H1 (cell line): ENCODE measurements around the gene ISL2. TPM values are rescaled to one million over a fixed set of nuclear protein-coding genes. Genes with fewer than 3 reads are reported as not detected.

Experiments used
- CTCF ChIA-PET: fragments of 300-600 bp; sonication (Branson Sonifier 250); formaldehyde crosslinking; loops from one replicate; lab custom pipeline; 2021; ENCODE audit not compliant: partially characterized antibody; lab: Charles Lee
- POLR2A ChIA-PET: fragments of 300-600 bp; sonication (Branson Sonifier 250); formaldehyde crosslinking; loops from one replicate; lab custom pipeline; 2021; ENCODE audit warnings: inconsistent platforms; ENCODE audit not compliant: partially characterized antibody; lab: Charles Lee
- DNase-seq, 2 experiments: peaks; one replicate each; pipeline versions ENCODE4 v3.0.0 to v3.0.0-alpha.2; 2010 to 2022; ENCODE audit warnings: low spot score in 2 of 2, low read depth in 1 of 2, mixed read lengths in 1 of 2
- FAIRE-seq: peaks from 2 replicates; lab custom pipeline; 2011; peaks lifted over from hg19 to GRCh38; lab: Jason Lieb, UNC
- H2AFZ ChIP-seq: 2 replicates; pipeline ENCODE4 v1.8.1; 2012; ENCODE audit warnings: low read length, inconsistent platforms
- H2AK5ac ChIP-seq: 2 replicates; pipeline ENCODE4 v1.6.1; 2013; ENCODE audit warnings: low read depth, low read length
- H2BK120ac ChIP-seq: replicated peaks from 2 replicates; pipeline ENCODE3; 2013; ENCODE audit warnings: low read depth, low read length, inconsistent platforms
- H2BK12ac ChIP-seq: 2 replicates; pipeline ENCODE4 v1.6.1; 2013; ENCODE audit warnings: low read depth, low read length
- H2BK15ac ChIP-seq: 2 replicates; pipeline ENCODE4 v1.6.1; 2013; ENCODE audit warnings: low read length
- H2BK20ac ChIP-seq: 2 replicates; pipeline ENCODE4 v1.6.1; 2013; ENCODE audit warnings: low read length
- H2BK5ac ChIP-seq: 2 replicates; pipeline ENCODE4 v1.6.1; 2013; ENCODE audit warnings: low read depth, low read length
- H3K14ac ChIP-seq: 2 replicates; pipeline ENCODE4 v1.6.1; 2013; ENCODE audit warnings: inconsistent platforms; ENCODE audit not compliant: insufficient read length
- H3K18ac ChIP-seq: 2 replicates; pipeline ENCODE4 v1.6.1; 2013; ENCODE audit warnings: low read length; ENCODE audit errors: extremely low read depth
- H3K23ac ChIP-seq: 2 replicates; pipeline ENCODE4 v1.6.1; 2013; ENCODE audit warnings: inconsistent platforms; ENCODE audit not compliant: insufficient read length
- H3K23me2 ChIP-seq: 2 replicates; pipeline ENCODE4 v1.6.1; 2013; ENCODE audit warnings: low read depth, low read length
- H3K27ac ChIP-seq: 2 replicates; pipeline ENCODE4 v1.6.1; 2011; ENCODE audit warnings: low read depth, low read length, inconsistent platforms
- H3K27me3 ChIP-seq, 4 experiments: replicated peaks in 1 of 4; 1 replicate in 1 of 4; 2 replicates in 3 of 4; pipeline versions ENCODE4 v1.6.1 to v1.8.1; 2011 to 2013; ENCODE audit warnings: low read length in 3 of 4, mild to moderate bottlenecking in 3 of 4, inconsistent platforms in 2 of 4, mixed read lengths in 2 of 4, moderate library complexity in 1 of 4; ENCODE audit not compliant: control insufficient read depth in 3 of 4, insufficient read depth in 3 of 4; ENCODE audit errors: extremely low read depth in 1 of 4
- H3K36me3 ChIP-seq, 4 experiments: 2 replicates each; pipeline versions ENCODE4 v1.6.1 to v1.8.1; 2011 to 2013; ENCODE audit warnings: mild to moderate bottlenecking in 4 of 4, low read length in 3 of 4, moderate library complexity in 2 of 4, control low read depth in 1 of 4, inconsistent platforms in 1 of 4; ENCODE audit not compliant: insufficient read depth in 4 of 4, control insufficient read depth in 2 of 4
- H3K4ac ChIP-seq: replicated peaks from 2 replicates; pipeline ENCODE3; 2013; ENCODE audit warnings: low read length, low read depth, mixed read lengths, inconsistent platforms; ENCODE audit not compliant: insufficient read length
- H3K4me1 ChIP-seq, 4 experiments: replicated peaks in 1 of 4; 1 replicate in 1 of 4; 2 replicates in 3 of 4; pipeline versions ENCODE4 v1.6.1 to v1.8.1; 2011 to 2013; ENCODE audit warnings: low read length in 3 of 4, inconsistent platforms in 2 of 4, mixed read lengths in 1 of 4; ENCODE audit not compliant: insufficient read depth in 4 of 4, control insufficient read depth in 3 of 4
- H3K4me2 ChIP-seq, 2 experiments: 2 replicates each; pipeline versions ENCODE4 v1.6.1 to v1.8.1; 2011 to 2013; ENCODE audit warnings: low read depth in 2 of 2, low read length in 2 of 2, control low read depth in 1 of 2, inconsistent platforms in 1 of 2, mild to moderate bottlenecking in 1 of 2; ENCODE audit not compliant: insufficient read depth in 1 of 2
- H3K4me3 ChIP-seq, 4 experiments: fragments of 200-600, 300-600 bp in 1 of 4; sonication (generic), shearing (Covaris generic), sonication (Bioruptor Twin) in 1 of 4; 2 replicates each; pipeline versions ENCODE4 v1.5.1 to v1.8.1; 2011 to 2016; ENCODE audit warnings: low read length in 4 of 4, low read depth in 3 of 4, control low read depth in 2 of 4, inconsistent platforms in 2 of 4, mild to moderate bottlenecking in 2 of 4, mixed read lengths in 1 of 4, moderate library complexity in 1 of 4; ENCODE audit not compliant: insufficient read depth in 2 of 4; ENCODE audit errors: extremely low read depth in 1 of 4
- H3K56ac ChIP-seq: replicated peaks from 2 replicates; pipeline ENCODE3; 2013; ENCODE audit warnings: low read depth, mild to moderate bottlenecking, mixed read lengths, low read length, inconsistent platforms; ENCODE audit not compliant: insufficient read length
- H3K79me1 ChIP-seq: 2 replicates; pipeline ENCODE4 v1.6.1; 2013; ENCODE audit warnings: low read depth, low read length, control low read depth
- H3K79me2 ChIP-seq, 2 experiments: 2 replicates each; pipeline versions ENCODE4 v1.6.1 to v1.8.1; 2012 to 2013; ENCODE audit warnings: low read length in 2 of 2, mild to moderate bottlenecking in 2 of 2, inconsistent platforms in 1 of 2; ENCODE audit not compliant: insufficient read depth in 2 of 2, control insufficient read depth in 1 of 2
- H3K9ac ChIP-seq, 4 experiments: replicated peaks in 1 of 4; 1 replicate in 1 of 4; 2 replicates in 3 of 4; pipeline versions ENCODE4 v1.6.1 to v1.8.1; 2011 to 2013; ENCODE audit warnings: low read depth in 3 of 4, low read length in 3 of 4, control low read depth in 2 of 4, mild to moderate bottlenecking in 2 of 4, moderate library complexity in 2 of 4, inconsistent platforms in 1 of 4; ENCODE audit errors: extremely low read depth in 1 of 4
- H3K9me3 ChIP-seq, 2 experiments: 2 replicates each; pipeline versions ENCODE4 v1.6.1 to v1.8.1; 2012 to 2013; ENCODE audit warnings: mild to moderate bottlenecking in 2 of 2, moderate library complexity in 2 of 2, control low read depth in 1 of 2, inconsistent platforms in 1 of 2, low read depth in 1 of 2, low read length in 1 of 2, mixed read lengths in 1 of 2; ENCODE audit not compliant: insufficient read depth in 2 of 2
- H4K20me1 ChIP-seq, 2 experiments: replicated peaks in 1 of 2; 2 replicates each; pipeline versions ENCODE3 to v1.8.1; 2011 to 2013; ENCODE audit warnings: inconsistent platforms in 2 of 2, low read length in 2 of 2, mild to moderate bottlenecking in 1 of 2; ENCODE audit not compliant: insufficient read depth in 2 of 2, control insufficient read depth in 1 of 2
- H4K5ac ChIP-seq: 2 replicates; pipeline ENCODE4 v1.6.1; 2013; ENCODE audit warnings: low read length, low read depth, mixed read lengths, inconsistent platforms; ENCODE audit not compliant: insufficient read length
- H4K8ac ChIP-seq: 2 replicates; pipeline ENCODE4 v1.8.0; 2013; ENCODE audit warnings: mild to moderate bottlenecking, moderate library complexity, low read length, inconsistent platforms; ENCODE audit not compliant: insufficient read depth; ENCODE audit errors: extremely low read depth
- H4K91ac ChIP-seq: replicated peaks from 2 replicates; pipeline ENCODE3; 2013; ENCODE audit warnings: low read length, mixed read lengths, inconsistent platforms; ENCODE audit not compliant: insufficient read length
- ATF2 ChIP-seq: IDR thresholded peaks from 2 replicates; pipeline ENCODE4 v1.6.1; 2012; ENCODE audit warnings: low read length, inconsistent platforms
- BRCA1 ChIP-seq: IDR thresholded peaks from 2 replicates; pipeline ENCODE4 v1.6.1; 2012; ENCODE audit warnings: low read depth, low read length, improper control_type of control experiment
- CBX5 ChIP-seq: fragments of 300-800, 300-1000 bp; sonication (generic); IDR thresholded peaks from 2 replicates; pipeline ENCODE4 v1.7.1; 2016; ENCODE audit warnings: antibody characterized with exemption, low read length, low read depth
- E2F6 ChIP-seq: IDR thresholded peaks from 2 replicates; pipeline ENCODE4 v1.6.1; 2012; ENCODE audit warnings: inconsistent platforms
- KDM4A ChIP-seq: IDR thresholded peaks from one replicate; pipeline ENCODE4 v1.7.1; 2012; ENCODE audit warnings: low read depth, mild to moderate bottlenecking, moderate library complexity, low read length, inconsistent platforms; ENCODE audit not compliant: severe bottlenecking
- MAX ChIP-seq: IDR thresholded peaks from 2 replicates; pipeline ENCODE4 v1.6.1; 2012; ENCODE audit warnings: inconsistent platforms
- SAP30 ChIP-seq: fragments of 300-600 bp; sonication (generic); IDR thresholded peaks from 2 replicates; pipeline ENCODE4 v1.7.1; 2012; ENCODE audit warnings: low read length, moderate library complexity, mild to moderate bottlenecking, inconsistent platforms; ENCODE audit not compliant: insufficient read depth, insufficient replicate concordance
- SP2 ChIP-seq: IDR thresholded peaks from 2 replicates; pipeline ENCODE4 v1.6.1; 2012; ENCODE audit warnings: mild to moderate bottlenecking, low read length, inconsistent platforms
- SRF ChIP-seq: IDR thresholded peaks from 2 replicates; pipeline ENCODE4 v1.6.1; 2011; ENCODE audit warnings: mild to moderate bottlenecking, low read depth, low read length, moderate library complexity
- TAF7 ChIP-seq: optimal IDR thresholded peaks from 2 replicates; pipeline ENCODE3; 2011; ENCODE audit warnings: low read depth, mild to moderate bottlenecking, inconsistent platforms, low read length, moderate library complexity, borderline replicate concordance
- TBP ChIP-seq: IDR thresholded peaks from 2 replicates; pipeline ENCODE4 v1.6.1; 2011; ENCODE audit warnings: low read depth, low read length, improper control_type of control experiment
- polyA plus RNA-seq, 7 experiments: library from polyadenylated mRNA; depleted of rRNA in 3 of 7; stranded (reverse) in 5 of 7; unstranded in 2 of 7; fragments of >200 nt in 5 of 7; fragments of 200-250 nt in 2 of 7; gene quantifications; 1 replicate in 5 of 7; 2 replicates in 1 of 7; 4 replicates in 1 of 7; pipeline versions ENCODE4 v1.2.1 to v1.2.3, GENCODE V29; 2011 to 2013; ENCODE audit warnings: missing spikeins in 2 of 7, mixed read lengths in 2 of 7
- total RNA-seq: library from RNA; stranded (reverse); fragmentation: NEBNext Ultra II Directional; extraction: Animal tissue kit (Norgen Biotek cat#: 25700); gene quantifications from 2 replicates; pipeline ENCODE4 v1.2.1, GENCODE V29; 2021

The ISL2 gene
- total and polyA plus RNA-seq, 2 of the 8 experiments (the other 6 are each of a cell fraction or from before 2014, with no cell fraction given) = 0.32 to 0.99 TPM

- TF ChIP-seq SRF = no peak
- TF ChIP-seq, all 59 proteins: peak for 0
Observed at GRCh38 chr15:76386926-76387325, 50.4 kb downstream of the ISL2 start (continued).

GRCh38 chr15:76390571-76390970, 54.0 kb downstream of the ISL2 start:
- no peaks in the 10 kb centered on the region for H3K36me3 ChIP-seq
- H2AK5ac ChIP-seq = no peak overlapping the region
- H3K4me1 ChIP-seq = no peaks in the 10 kb centered on the region
- no peak overlapping the region for H3K4me3 ChIP-seq
- H2BK20ac ChIP-seq = no peak overlapping the region
- no peaks in the 10 kb centered on the region for H3K23me2 ChIP-seq
- H3K27me3 ChIP-seq = no peaks in the 10 kb centered on the region
- no peaks in the 10 kb centered on the region for H4K20me1 ChIP-seq
- no peak overlapping the region for H3K9ac ChIP-seq
- no peak overlapping the region for H3K23ac ChIP-seq
- DNase-seq = no peak
- no peaks in the 10 kb centered on the region for H3K79me1 ChIP-seq
- no peak overlapping the region for H2AFZ ChIP-seq
- H4K8ac ChIP-seq = no peak overlapping the region
- H2BK15ac ChIP-seq = no peak overlapping the region
- ChIA-PET POLR2A (no interaction called here), CTCF (no interaction called here)
- H3K4ac ChIP-seq = no peak overlapping the region
- H2BK12ac ChIP-seq = no peak overlapping the region
- no peak overlapping the region for H2BK120ac ChIP-seq
- H4K91ac ChIP-seq = no peak overlapping the region
- no peak overlapping the region for H3K14ac ChIP-seq
- no peak overlapping the region for H3K4me2 ChIP-seq
- no peak overlapping the region for H3K27ac ChIP-seq
- no peak overlapping the region for H3K56ac ChIP-seq
- H3K79me2 ChIP-seq = no peaks in the 10 kb centered on the region
- no peak overlapping the region for H3K18ac ChIP-seq
- no peaks in the 10 kb centered on the region for H3K9me3 ChIP-seq
- FAIRE-seq = no peak
- no peak overlapping the region for H4K5ac ChIP-seq
- H2BK5ac ChIP-seq = no peak overlapping the region
- TF ChIP-seq KDM4A = no peak
- no peak for TF ChIP-seq TAF7
- no peak for TF ChIP-seq CBX5
- TF ChIP-seq E2F6 = no peak
- TF ChIP-seq SP2 = no peak
- no peak for TF ChIP-seq MAX
- TF ChIP-seq BRCA1 = no peak
- no peak for TF ChIP-seq TBP
- no peak for TF ChIP-seq SAP30
- TF ChIP-seq ATF2 = no peak
- no peak for TF ChIP-seq SRF
